ENCODE results near the gene SERTAD2.

- TF ChIP-seq TAF1 (IDR thresholded peaks at IDR 0.05; ENCODE audit: borderline replicate concordance, insufficient read depth, low read length) (no peak), POLR2AphosphoS5 (IDR thresholded peaks at IDR 0.05; ENCODE audit: low read depth, low read length) (no peak)
Observed at GRCh38 chr2:64639691-64640090, 14.0 kb downstream of the SERTAD2 start.

Data from PFSK-1 (cell line).